HL-60 (cell line): ENCODE data around the gene GFRA1.

Experiments used
- DNase-seq, 2 experiments: peaks; one replicate each; pipeline ENCODE4 v3.0.0-alpha.2; 2010 to 2020; ENCODE audit warnings: low read depth in 1 of 2, low spot score in 1 of 2
- H3K27ac ChIP-seq: fragments of 250-450 bp; sonication (Bioruptor Pico); replicated peaks from 2 replicates; pipeline ENCODE4 v1.5.1; 2020; ENCODE audit warnings: mild to moderate bottlenecking, moderate library complexity
- H3K27me3 ChIP-seq: fragments of 250-450 bp; sonication (Bioruptor Pico); 2 replicates; pipeline ENCODE4 v1.5.1; 2021; ENCODE audit warnings: mild to moderate bottlenecking, moderate library complexity; ENCODE audit not compliant: insufficient read depth, poor library complexity, severe bottlenecking
- H3K4me3 ChIP-seq: replicated peaks from 2 replicates; pipeline ENCODE4 v1.5.1; 2011; ENCODE audit warnings: mild to moderate bottlenecking, control low read depth, low read length; ENCODE audit not compliant: insufficient read depth
- CTCF ChIP-seq: IDR thresholded peaks from one replicate; pipeline ENCODE4 v1.5.1; 2011; ENCODE audit warnings: low read length, control low read depth, inconsistent platforms; ENCODE audit not compliant: insufficient read depth
- GABPA ChIP-seq: IDR thresholded peaks from 2 replicates; pipeline ENCODE4 v1.6.1; 2012; ENCODE audit warnings: low read depth
- POLR2AphosphoS5 ChIP-seq: IDR thresholded peaks from 2 replicates; pipeline ENCODE4 v1.6.1; 2012; ENCODE audit warnings: low read depth
- SPI1 ChIP-seq: IDR thresholded peaks from 2 replicates; pipeline ENCODE4 v1.6.1; 2012; ENCODE audit warnings: low read depth, mild to moderate bottlenecking, borderline replicate concordance
- TF ChIP-seq, protein P1 (sequence below): IDR thresholded peaks from 2 replicates; pipeline ENCODE4 v1.6.1; 2012; ENCODE audit warnings: low read depth; ENCODE audit not compliant: insufficient replicate concordance

Gene GFRA1

GRCh38 chr10:116082206-116082605 lies 190.8 kb downstream of the GFRA1 start:
- H3K27ac ChIP-seq: no peak overlapping the region
- DNase-seq: no peak
- no peak overlapping the region for H3K4me3 ChIP-seq
- no peaks in the 10 kb centered on the region for H3K27me3 ChIP-seq
- no peak for TF ChIP-seq CTCF
- TF ChIP-seq POLR2AphosphoS5: no peak
- TF ChIP-seq GABPA: no peak
- TF ChIP-seq, protein P1, sequence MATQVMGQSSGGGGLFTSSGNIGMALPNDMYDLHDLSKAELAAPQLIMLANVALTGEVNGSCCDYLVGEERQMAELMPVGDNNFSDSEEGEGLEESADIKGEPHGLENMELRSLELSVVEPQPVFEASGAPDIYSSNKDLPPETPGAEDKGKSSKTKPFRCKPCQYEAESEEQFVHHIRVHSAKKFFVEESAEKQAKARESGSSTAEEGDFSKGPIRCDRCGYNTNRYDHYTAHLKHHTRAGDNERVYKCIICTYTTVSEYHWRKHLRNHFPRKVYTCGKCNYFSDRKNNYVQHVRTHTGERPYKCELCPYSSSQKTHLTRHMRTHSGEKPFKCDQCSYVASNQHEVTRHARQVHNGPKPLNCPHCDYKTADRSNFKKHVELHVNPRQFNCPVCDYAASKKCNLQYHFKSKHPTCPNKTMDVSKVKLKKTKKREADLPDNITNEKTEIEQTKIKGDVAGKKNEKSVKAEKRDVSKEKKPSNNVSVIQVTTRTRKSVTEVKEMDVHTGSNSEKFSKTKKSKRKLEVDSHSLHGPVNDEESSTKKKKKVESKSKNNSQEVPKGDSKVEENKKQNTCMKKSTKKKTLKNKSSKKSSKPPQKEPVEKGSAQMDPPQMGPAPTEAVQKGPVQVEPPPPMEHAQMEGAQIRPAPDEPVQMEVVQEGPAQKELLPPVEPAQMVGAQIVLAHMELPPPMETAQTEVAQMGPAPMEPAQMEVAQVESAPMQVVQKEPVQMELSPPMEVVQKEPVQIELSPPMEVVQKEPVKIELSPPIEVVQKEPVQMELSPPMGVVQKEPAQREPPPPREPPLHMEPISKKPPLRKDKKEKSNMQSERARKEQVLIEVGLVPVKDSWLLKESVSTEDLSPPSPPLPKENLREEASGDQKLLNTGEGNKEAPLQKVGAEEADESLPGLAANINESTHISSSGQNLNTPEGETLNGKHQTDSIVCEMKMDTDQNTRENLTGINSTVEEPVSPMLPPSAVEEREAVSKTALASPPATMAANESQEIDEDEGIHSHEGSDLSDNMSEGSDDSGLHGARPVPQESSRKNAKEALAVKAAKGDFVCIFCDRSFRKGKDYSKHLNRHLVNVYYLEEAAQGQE: no peak
- TF ChIP-seq SPI1: no peak

DNA sequence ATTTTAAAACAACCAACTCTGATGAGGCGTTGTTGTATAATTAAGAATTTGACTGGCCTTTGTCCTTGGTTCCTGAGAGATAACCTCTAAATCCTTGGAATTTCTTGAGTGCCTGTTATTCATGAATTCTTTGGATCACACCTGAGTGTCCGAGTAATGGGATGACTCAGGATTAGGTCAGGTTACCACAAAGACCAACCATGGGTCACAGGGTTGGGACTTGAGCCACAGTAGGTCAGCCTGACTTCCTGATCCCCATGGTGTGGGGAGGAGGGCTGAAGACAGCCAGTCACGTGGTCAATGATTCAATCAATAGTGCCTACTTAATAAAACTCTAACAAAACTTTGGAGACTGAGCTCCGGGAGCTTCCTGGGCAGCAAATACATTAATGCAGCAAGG lies 192.5 kb downstream of the GFRA1 start:
- Histone ChIP-seq H3K4me3 (no peak overlapping the region), H3K27ac (no peak overlapping the region)

GRCh38 chr10:116079355-116079754 lies 193.7 kb downstream of the GFRA1 start:
- no peak overlapping the region for H3K4me3 ChIP-seq
- no peaks in the 10 kb centered on the region for H3K27me3 ChIP-seq
- TF ChIP-seq POLR2AphosphoS5: no peak
- no peak for TF ChIP-seq GABPA
- no peak for TF ChIP-seq SPI1
- TF ChIP-seq, protein P1: no peak
- DNase-seq: no peak
- no peak overlapping the region for H3K27ac ChIP-seq

More for the DNA sequence above, 192.5 kb downstream of the GFRA1 start:
- no peaks in the 10 kb centered on the region for H3K27me3 ChIP-seq
- no peak for DNase-seq
- no peak for TF ChIP-seq GABPA
- TF ChIP-seq POLR2AphosphoS5: no peak
- TF ChIP-seq CTCF: no peak
- TF ChIP-seq SPI1: no peak
- TF ChIP-seq, protein P1: no peak

- no peak for DNase-seq
- TF ChIP-seq, protein P1: no peak
- TF ChIP-seq CTCF (no peak), SPI1 (no peak), POLR2AphosphoS5 (no peak), GABPA (no peak)
Observed at GRCh38 chr10:116076621-116077020, 196.4 kb downstream of the GFRA1 start.

More at GRCh38 chr10:116076621-116077020, 196.4 kb downstream of the GFRA1 start:
- H3K4me3 ChIP-seq: no peak overlapping the region
- no peaks in the 10 kb centered on the region for H3K27me3 ChIP-seq
- no peak overlapping the region for H3K27ac ChIP-seq
